GM12878 (cell line): ENCODE results near the gene MYLIP. TPM values are rescaled to one million over a fixed set of nuclear protein-coding genes. Genes with fewer than 3 reads are reported as not detected.

Experiments used
- ATAC-seq: fragments of 200-7000 bp; cut with Tn5 transposase; 3 replicates; pipeline ENCODE4 v1.9.1; 2020; ENCODE audit warnings: mild to moderate bottlenecking, moderate library complexity
- BruUV-seq: library from RNA; stranded (reverse); fragments of 400-500 nt; replicated peaks from 2 replicates; lab custom pipeline; 2021; lab: Mats Ljungman, UMichigan
- CTCF ChIA-PET: fragments of 300-600 bp; sonication (Branson Sonifier 250); formaldehyde crosslinking; extraction: SDS; loops from one replicate; lab custom pipeline; 2021; ENCODE audit warnings: inconsistent platforms; lab: Yijun Ruan, JAX
- POLR2A ChIA-PET: fragments of 350-600 bp; formaldehyde crosslinking; extraction: SDS; loops from one replicate; lab custom pipeline; 2021; ENCODE audit warnings: inconsistent platforms; lab: Charles Lee
- RAD21 ChIA-PET: fragments of 300-600 bp; sonication (Branson Sonifier 250); formaldehyde crosslinking; loops from one replicate; lab custom pipeline; 2023; ENCODE audit warnings: antibody characterized with exemption; ENCODE audit not compliant: unreplicated experiment; lab: Charles Lee
- SMC1A ChIA-PET: fragments of 300-600 bp; sonication (Branson Sonifier 250); formaldehyde crosslinking; loops from one replicate; lab custom pipeline; 2023; ENCODE audit not compliant: unreplicated experiment, uncharacterized antibody; lab: Charles Lee
- DNase-seq: peaks from one replicate; pipeline ENCODE4 v3.0.0-alpha.2; 2011; ENCODE audit warnings: low read depth, low spot score
- FAIRE-seq: peaks from 3 replicates; lab custom pipeline; 2011; peaks lifted over from hg19 to GRCh38; lab: Jason Lieb, UNC
- H2AFZ ChIP-seq: 2 replicates; pipeline ENCODE4 v1.6.0; 2011; ENCODE audit warnings: low read depth, low read length, control low read depth; ENCODE audit not compliant: control insufficient read depth
- H3K27ac ChIP-seq: 2 replicates; pipeline ENCODE4 v1.5.1; 2011; ENCODE audit warnings: control low read depth; ENCODE audit not compliant: control insufficient read depth, insufficient read depth
- H3K27me3 ChIP-seq, 2 experiments: replicated peaks in 1 of 2; 2 replicates each; pipeline versions ENCODE4 v1.6.0 to v1.6.1; 2011; ENCODE audit warnings: low read length in 1 of 2; ENCODE audit not compliant: control insufficient read depth in 2 of 2, insufficient read depth in 2 of 2
- H3K36me3 ChIP-seq, 2 experiments: 2 replicates each; pipeline ENCODE4 v1.5.1; 2011; ENCODE audit warnings: low read length in 1 of 2; ENCODE audit not compliant: control insufficient read depth in 2 of 2, insufficient read depth in 2 of 2
- H3K4me1 ChIP-seq: 2 replicates; pipeline ENCODE4 v1.6.1; 2011; ENCODE audit warnings: mild to moderate bottlenecking, low read length, moderate library complexity, mixed read lengths; ENCODE audit not compliant: control insufficient read depth, insufficient read depth
- H3K4me2 ChIP-seq: 2 replicates; pipeline ENCODE4 v1.6.0; 2011; ENCODE audit warnings: control low read depth; ENCODE audit not compliant: control insufficient read depth, insufficient read depth
- H3K4me3 ChIP-seq: fragments of 200-600 bp; sonication (generic); 2 replicates; pipeline ENCODE4 v1.5.1; 2016
- H3K79me2 ChIP-seq: 2 replicates; pipeline ENCODE4 v1.6.0; 2011; ENCODE audit warnings: low read length; ENCODE audit not compliant: control insufficient read depth, insufficient read depth
- H3K9ac ChIP-seq: 2 replicates; pipeline ENCODE4 v1.8.0; 2011; ENCODE audit warnings: low read length, control low read depth, mixed read lengths; ENCODE audit not compliant: control insufficient read depth, insufficient read depth
- H3K9me3 ChIP-seq: replicated peaks from 3 replicates; pipeline ENCODE4 v1.5.1; 2011; ENCODE audit warnings: mild to moderate bottlenecking, low read length; ENCODE audit not compliant: control insufficient read depth, insufficient read depth
- H4K20me1 ChIP-seq: 2 replicates; pipeline ENCODE4 v1.6.0; 2011; ENCODE audit not compliant: control insufficient read depth, insufficient read depth
- HCFC1 ChIP-seq: fragments of 150-350 bp; IDR thresholded peaks from 2 replicates; pipeline ENCODE4 v1.6.1; 2014; ENCODE audit warnings: low read length
- IRF5 ChIP-seq: fragments of 450-650 bp; IDR thresholded peaks from 2 replicates; pipeline ENCODE4 v1.6.1; 2017; ENCODE audit warnings: borderline replicate concordance
- MLLT1 ChIP-seq: fragments of 450-650 bp; IDR thresholded peaks from 2 replicates; pipeline ENCODE4 v1.6.1; 2016; ENCODE audit warnings: mild to moderate bottlenecking
- POLR2AphosphoS5 ChIP-seq: IDR thresholded peaks from 2 replicates; pipeline ENCODE4 v1.6.1; 2011; ENCODE audit warnings: mild to moderate bottlenecking, low read length, inconsistent platforms
- RBBP5 ChIP-seq: fragments of 200-600 bp; sonication (generic); conservative IDR thresholded peaks from 2 replicates; pipeline ENCODE4 v1.6.1; 2016
- SMAD1 ChIP-seq: fragments of 450-650 bp; IDR thresholded peaks from 2 replicates; pipeline ENCODE4 v1.6.1; 2018; ENCODE audit warnings: mild to moderate bottlenecking, low read depth; ENCODE audit not compliant: partially characterized antibody
- WGBS: methylation state at CpG from one replicate; pipeline ENCODE4 v1.1.6; 2016; ENCODE audit warnings: low lambda C conversion rate; ENCODE audit not compliant: insufficient replicate concordance, insufficient coverage; ENCODE audit errors: missing lambda C conversion rate; 5-methylcytosine and 5-hydroxymethylcytosine counted together
- in situ Hi-C: fragments of 300-500 bp; cut with MboI; formaldehyde crosslinking; loops from 9 replicates; pipeline ENCODE4 v1.14.3; 2018; ENCODE audit warnings: mixed read lengths
- intact Hi-C: fragments of 100-400 bp; cut with micrococcal nuclease; formaldehyde crosslinking; loops from one replicate; pipeline ENCODE4 v1.14.2; 2022; ENCODE audit not compliant: unreplicated experiment
- polyA plus RNA-seq, 11 experiments: library from polyadenylated mRNA; depleted of rRNA in 4 of 11; unstranded in 6 of 11; stranded (reverse) in 5 of 11; fragments of >200 nt; fragmentation: Nextera tagmentation in 4 of 11; fragmentation: Illumina TruSeq in 1 of 11; extraction: Ambion mirVana in 4 of 11; extraction: Trizol in 1 of 11; gene quantifications; 1 replicate in 1 of 11; 2 replicates in 10 of 11; pipeline versions ENCODE4 v1.2.1 to v1.2.3, GENCODE V29; 2011 to 2016; ENCODE audit warnings: inconsistent platforms in 2 of 11, missing spikeins in 2 of 11, low read depth in 1 of 11
- total RNA-seq, 4 experiments: library from RNA; depleted of rRNA in 3 of 4; stranded (reverse); fragments of >200 nt in 3 of 4; fragmentation: Illumina TruSeq in 1 of 4; extraction: Trizol in 1 of 4; gene quantifications; 2 replicates each; pipeline versions ENCODE4 v1.2.1 to v1.2.3, GENCODE V29; 2013 to 2021
- TF ChIP-seq, protein P1 (sequence below): fragments of 450-650 bp; IDR thresholded peaks from 2 replicates; pipeline ENCODE4 v1.6.1; 2016; ENCODE audit warnings: mild to moderate bottlenecking

Gene MYLIP
- total and polyA plus RNA-seq, 10 of the 15 experiments (the other 5 are each of a cell fraction or from before 2014, with no cell fraction given): 5.3 to 123 (median 12.5) TPM

DNA sequence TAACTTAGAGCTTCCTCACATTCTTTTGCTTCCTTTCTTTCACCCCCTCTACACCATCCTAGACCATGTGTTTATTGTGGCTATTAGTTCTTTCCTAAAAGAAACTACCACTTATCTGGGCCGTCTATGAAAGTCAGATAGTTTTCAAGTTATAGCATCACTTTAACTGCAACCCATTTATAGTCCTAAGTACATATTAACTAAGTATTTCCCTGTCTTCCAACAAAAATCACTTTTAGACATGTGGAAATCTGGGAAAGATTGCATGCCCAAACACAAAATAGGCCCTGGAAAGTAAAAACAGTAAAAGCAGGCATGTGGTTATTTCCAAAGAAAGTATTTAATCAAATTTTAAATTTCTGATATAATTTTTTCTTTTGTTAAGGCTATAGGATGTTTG is 5.5 kb downstream of the MYLIP start:
- H3K4me2 ChIP-seq: no peak overlapping the region
- peaks cover 6% of the 10 kb centered on the region; the same call in 1 of the 2 replicates for H3K4me1 ChIP-seq
- H3K9me3 ChIP-seq: no peaks in the 10 kb centered on the region
- peaks cover 5% of the 10 kb centered on the region; the same call in 1 of the 2 replicates for H4K20me1 ChIP-seq
- FAIRE-seq: no peak
- H3K4me3 ChIP-seq: peak overlapping the region; percentile 13; the same call in 1 of the 2 replicates
- DNase-seq: no peak
- POLR2A ChIA-PET: interaction anchor here (0.8 to 1.6 kb wide), 2 partner anchors 9 to 49 kb away, joined by 4 to 5 read pairs; no protein-coding TSS in a partner anchor
- H3K79me2 ChIP-seq: peaks cover 94% of the 10 kb centered on the region
- peaks cover 0 to 6% of the 10 kb centered on the region in 2 experiments; a peak in 3 of 4 replicates for H3K36me3 ChIP-seq
- in situ Hi-C loops: no loop called here
- H3K27ac ChIP-seq: no peak overlapping the region
- peak; percentile 3 for TF ChIP-seq SMAD1
- TF ChIP-seq, protein P1, sequence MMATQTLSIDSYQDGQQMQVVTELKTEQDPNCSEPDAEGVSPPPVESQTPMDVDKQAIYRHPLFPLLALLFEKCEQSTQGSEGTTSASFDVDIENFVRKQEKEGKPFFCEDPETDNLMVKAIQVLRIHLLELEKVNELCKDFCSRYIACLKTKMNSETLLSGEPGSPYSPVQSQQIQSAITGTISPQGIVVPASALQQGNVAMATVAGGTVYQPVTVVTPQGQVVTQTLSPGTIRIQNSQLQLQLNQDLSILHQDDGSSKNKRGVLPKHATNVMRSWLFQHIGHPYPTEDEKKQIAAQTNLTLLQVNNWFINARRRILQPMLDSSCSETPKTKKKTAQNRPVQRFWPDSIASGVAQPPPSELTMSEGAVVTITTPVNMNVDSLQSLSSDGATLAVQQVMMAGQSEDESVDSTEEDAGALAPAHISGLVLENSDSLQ: no peak
- TF ChIP-seq, all 136 proteins: peak for 1
- intact Hi-C loops: loop anchor here (5.0 kb wide), 2 partner anchors 33 to 182 kb away; no protein-coding TSS in a partner anchor
- RAD21 ChIA-PET: interaction anchor here (0.7 to 3.2 kb wide), 12 partner anchors 10 to 442 kb away, joined by 3 to 26 read pairs (median 6); no protein-coding TSS in a partner anchor
- ATAC-seq: no peak
- Histone ChIP-seq H3K9ac (no peak overlapping the region), H3K27me3 (no peaks in the 10 kb centered on the region), H2AFZ (no peak overlapping the region)
- SMC1A ChIA-PET: interaction anchor here (0.7 to 6.7 kb wide), 22 partner anchors 9 to 508 kb away, joined by 3 to 93 read pairs (median 4); no protein-coding TSS in a partner anchor
- WGBS: 5% methylated on average over 1 of the region's 1 CpG
- no TSS peak for BruUV-seq
- CTCF ChIA-PET: interaction anchor here (0.7 to 11.2 kb wide), 11 partner anchors 9 to 439 kb away, joined by 3 to 131 read pairs (median 6); no protein-coding TSS in a partner anchor

GRCh38 chr6:16135066-16135465 is 6.2 kb downstream of the MYLIP start:
- Histone ChIP-seq H3K36me3 (peaks cover 0 to 6% of the 10 kb centered on the region in 2 experiments; a peak in 3 of 4 replicates), H3K27ac (no peak overlapping the region), H3K4me3 (peak overlapping the region; percentile 3; the same call in 1 of the 2 replicates), H3K79me2 (peaks cover 94% of the 10 kb centered on the region), H3K9ac (no peak overlapping the region), H3K27me3 (no peaks in the 10 kb centered on the region), H3K4me1 (peaks cover 6% of the 10 kb centered on the region; the same call in 1 of the 2 replicates), H3K9me3 (no peaks in the 10 kb centered on the region), H2AFZ (no peak overlapping the region), H4K20me1 (no peaks in the 10 kb centered on the region; the same call in 1 of the 2 replicates), H3K4me2 (peak overlapping the region; percentile 67)
- RAD21 ChIA-PET: interaction anchor here (3.2 kb wide), 1 partner anchor 443 kb away, joined by 26 read pairs; no protein-coding TSS in a partner anchor
- in situ Hi-C loops: no loop called here
- SMC1A ChIA-PET: interaction anchor here (1.9 to 6.7 kb wide), 5 partner anchors 28 to 442 kb away, joined by 10 to 42 read pairs (median 18); no protein-coding TSS in a partner anchor
- no peak for TF ChIP-seq RBBP5
- no peak for TF ChIP-seq IRF5
- no peak for TF ChIP-seq HCFC1
- TF ChIP-seq MLLT1: 0 out of 2 replicates have a peak, but pooled peaks have one; percentile 13
- TF ChIP-seq POLR2AphosphoS5: peak; percentile 62
- intact Hi-C loops: no loop called here
- FAIRE-seq: no peak
- BruUV-seq: no TSS peak
- no peak for DNase-seq
- ATAC-seq: no peak
- POLR2A ChIA-PET: no interaction called here
- CTCF ChIA-PET: interaction anchor here (1.4 to 5.6 kb wide), 2 partner anchors 21 to 48 kb away, joined by 3 to 86 read pairs; no protein-coding TSS in a partner anchor
